ENCODE measurements around the gene ASIC2.

DNA sequence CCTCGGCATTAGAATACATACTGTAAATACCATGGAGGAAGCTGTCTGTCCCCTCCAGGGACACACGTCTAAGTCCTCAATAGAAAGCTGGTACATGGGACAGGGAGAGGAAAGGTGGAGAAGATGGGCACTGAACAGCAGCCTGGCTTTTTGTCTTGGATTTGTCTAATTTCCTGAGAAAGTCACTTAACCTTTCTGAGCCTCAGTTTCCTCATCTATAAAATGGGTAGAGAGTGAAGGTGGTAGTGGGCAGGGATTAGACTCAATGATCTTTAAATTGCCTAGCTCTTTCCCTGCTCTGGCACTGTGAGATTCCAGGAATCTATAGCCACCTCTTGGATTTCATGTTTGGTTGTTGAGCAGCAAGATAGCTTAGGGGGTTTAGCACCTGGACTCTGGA, 96.2 kb downstream of the ASIC2 start:
- TF ChIP-seq, protein P1, sequence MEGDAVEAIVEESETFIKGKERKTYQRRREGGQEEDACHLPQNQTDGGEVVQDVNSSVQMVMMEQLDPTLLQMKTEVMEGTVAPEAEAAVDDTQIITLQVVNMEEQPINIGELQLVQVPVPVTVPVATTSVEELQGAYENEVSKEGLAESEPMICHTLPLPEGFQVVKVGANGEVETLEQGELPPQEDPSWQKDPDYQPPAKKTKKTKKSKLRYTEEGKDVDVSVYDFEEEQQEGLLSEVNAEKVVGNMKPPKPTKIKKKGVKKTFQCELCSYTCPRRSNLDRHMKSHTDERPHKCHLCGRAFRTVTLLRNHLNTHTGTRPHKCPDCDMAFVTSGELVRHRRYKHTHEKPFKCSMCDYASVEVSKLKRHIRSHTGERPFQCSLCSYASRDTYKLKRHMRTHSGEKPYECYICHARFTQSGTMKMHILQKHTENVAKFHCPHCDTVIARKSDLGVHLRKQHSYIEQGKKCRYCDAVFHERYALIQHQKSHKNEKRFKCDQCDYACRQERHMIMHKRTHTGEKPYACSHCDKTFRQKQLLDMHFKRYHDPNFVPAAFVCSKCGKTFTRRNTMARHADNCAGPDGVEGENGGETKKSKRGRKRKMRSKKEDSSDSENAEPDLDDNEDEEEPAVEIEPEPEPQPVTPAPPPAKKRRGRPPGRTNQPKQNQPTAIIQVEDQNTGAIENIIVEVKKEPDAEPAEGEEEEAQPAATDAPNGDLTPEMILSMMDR (IDR thresholded peaks at IDR 0.05) = no peak
- TF ChIP-seq POLR2A (IDR thresholded peaks at IDR 0.05) = no peak
- TF ChIP-seq POLR2AphosphoS5 (IDR thresholded peaks at IDR 0.05; ENCODE audit: insufficient read depth in 1 of 2, low read depth in 1 of 2) = no peak

All from vagina (tissue), 2 donors.